Stimulated activated CD8-positive, alpha-beta memory T cell treated with anti-CD3 and anti-CD28 coated beads, Interleukin-2, amount 100 ng/mL, for 48 hours (primary cell): ENCODE measurements around the gene ZNF70.

Experiments
- DNase-seq, 2 donors: peaks; one replicate each; pipeline ENCODE4 v3.0.0-alpha.2; 2020; ENCODE audit warnings: low read depth in 2 of 2

The ZNF70 gene

GRCh38 chr22:23692598-23693291 lies 58.2 kb downstream of the ZNF70 start:
- no peak for DNase-seq

GRCh38 chr22:23691748-23692423 lies 59.0 kb downstream of the ZNF70 start:
- no peak for DNase-seq

- no peak for DNase-seq
Observed at GRCh38 chr22:23690713-23691112, 60.2 kb downstream of the ZNF70 start, which contains the start of gene RGL4. RGL4 (plus strand) TSS chr22:23691013; CDS start chr22:23692031, 1,018 bp downstream.

- DNase-seq: no peak
Observed at GRCh38 chr22:23689414-23689813, 61.5 kb downstream of the ZNF70 start.
